Measurements from ENCODE around the gene CRACR2A.

DNA sequence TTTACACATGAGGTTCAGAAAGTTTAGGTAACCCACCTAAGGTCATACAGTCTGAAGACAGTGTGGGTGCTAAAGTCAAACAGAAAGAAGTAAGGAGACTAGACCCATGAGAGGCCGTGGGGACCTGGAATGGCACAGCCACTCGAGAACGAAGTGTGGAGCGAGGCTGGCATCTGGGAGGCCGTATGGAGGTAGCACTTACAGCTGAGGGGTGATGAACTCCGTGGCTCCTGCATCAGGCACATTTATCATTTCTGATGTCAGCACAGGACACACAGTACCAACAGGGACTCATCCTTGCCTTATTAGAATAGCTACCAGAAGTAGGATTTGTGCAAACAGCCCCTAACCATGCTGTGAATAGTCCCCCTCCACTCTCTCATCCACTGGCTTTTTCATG is 30.5 kb downstream of the CRACR2A start:
- no peak for TF ChIP-seq POLR2A (IDR thresholded peaks at IDR 0.05)
- TF ChIP-seq, protein P1, sequence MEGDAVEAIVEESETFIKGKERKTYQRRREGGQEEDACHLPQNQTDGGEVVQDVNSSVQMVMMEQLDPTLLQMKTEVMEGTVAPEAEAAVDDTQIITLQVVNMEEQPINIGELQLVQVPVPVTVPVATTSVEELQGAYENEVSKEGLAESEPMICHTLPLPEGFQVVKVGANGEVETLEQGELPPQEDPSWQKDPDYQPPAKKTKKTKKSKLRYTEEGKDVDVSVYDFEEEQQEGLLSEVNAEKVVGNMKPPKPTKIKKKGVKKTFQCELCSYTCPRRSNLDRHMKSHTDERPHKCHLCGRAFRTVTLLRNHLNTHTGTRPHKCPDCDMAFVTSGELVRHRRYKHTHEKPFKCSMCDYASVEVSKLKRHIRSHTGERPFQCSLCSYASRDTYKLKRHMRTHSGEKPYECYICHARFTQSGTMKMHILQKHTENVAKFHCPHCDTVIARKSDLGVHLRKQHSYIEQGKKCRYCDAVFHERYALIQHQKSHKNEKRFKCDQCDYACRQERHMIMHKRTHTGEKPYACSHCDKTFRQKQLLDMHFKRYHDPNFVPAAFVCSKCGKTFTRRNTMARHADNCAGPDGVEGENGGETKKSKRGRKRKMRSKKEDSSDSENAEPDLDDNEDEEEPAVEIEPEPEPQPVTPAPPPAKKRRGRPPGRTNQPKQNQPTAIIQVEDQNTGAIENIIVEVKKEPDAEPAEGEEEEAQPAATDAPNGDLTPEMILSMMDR (IDR thresholded peaks at IDR 0.05 in 4 of 5, conservative IDR thresholded peaks at IDR 0.05 in 1 of 5): no peak
